GM23338 (cell line): ENCODE measurements around the gene CMSS1. TPM values are rescaled to one million over a fixed set of nuclear protein-coding genes. Genes with fewer than 3 reads are reported as not detected.

ENCODE experiments used
- ATAC-seq: fragments of 200-7000 bp; cut with Tn5 transposase; 3 replicates; pipeline ENCODE4 v1.9.1; 2020
- DNase-seq: peaks from one replicate; pipeline ENCODE4 v3.0.0-alpha.2; 2015; ENCODE audit warnings: low spot score
- H2AFZ ChIP-seq: fragments of 200-600 bp; sonication (generic); 2 replicates; pipeline ENCODE4 v1.8.0; 2016; ENCODE audit warnings: antibody characterized with exemption, mild to moderate bottlenecking, moderate library complexity
- H3F3A ChIP-seq: fragments of 200-600 bp; sonication (generic); replicated peaks from 2 replicates; pipeline ENCODE4 v1.8.0; 2017; ENCODE audit warnings: antibody characterized with exemption, mixed run types, low read depth
- H3K27ac ChIP-seq: fragments of 200-600 bp; sonication (generic); 2 replicates; pipeline ENCODE4 v1.6.1; 2016; ENCODE audit warnings: low read depth
- H3K27me3 ChIP-seq: fragments of 200-600 bp; sonication (generic); 2 replicates; pipeline ENCODE4 v1.8.0; 2016; ENCODE audit warnings: mild to moderate bottlenecking, mixed run types, moderate library complexity; ENCODE audit not compliant: insufficient read depth
- H3K36me3 ChIP-seq: fragments of 200-600 bp; sonication (generic); 2 replicates; pipeline ENCODE4 v1.8.0; 2016; ENCODE audit warnings: mild to moderate bottlenecking; ENCODE audit not compliant: insufficient read depth
- H3K4me1 ChIP-seq: fragments of 200-600 bp; sonication (generic); 2 replicates; pipeline ENCODE4 v1.8.0; 2016; ENCODE audit warnings: mild to moderate bottlenecking, moderate library complexity; ENCODE audit not compliant: insufficient read depth
- H3K4me2 ChIP-seq: fragments of 200-600 bp; sonication (generic); 2 replicates; pipeline ENCODE4 v1.7.1; 2017; ENCODE audit warnings: mixed run types
- H3K4me3 ChIP-seq: fragments of 200-600 bp; sonication (generic); 2 replicates; pipeline ENCODE4 v1.6.1; 2016; ENCODE audit warnings: mixed run types
- H3K79me2 ChIP-seq: fragments of 200-600 bp; sonication (generic); replicated peaks from 2 replicates; pipeline ENCODE4 v1.8.0; 2017; ENCODE audit warnings: mild to moderate bottlenecking; ENCODE audit not compliant: insufficient read depth
- H3K9me2 ChIP-seq: fragments of 200-600 bp; sonication (generic); 2 replicates; pipeline ENCODE4 v1.8.0; 2017; ENCODE audit not compliant: insufficient read depth
- H4K20me1 ChIP-seq: fragments of 200-600 bp; sonication (generic); replicated peaks from 2 replicates; pipeline ENCODE4 v1.8.0; 2017; ENCODE audit warnings: mild to moderate bottlenecking; ENCODE audit not compliant: insufficient read depth
- H3K27ac Mint-ChIP-seq: 2 replicates; pipeline ENCODE4 v1.8.0; 2020; ENCODE audit warnings: inconsistent platforms, mild to moderate bottlenecking, moderate library complexity, mixed read lengths
- H3K27me3 Mint-ChIP-seq: 3 replicates; pipeline ENCODE4 v1.8.0; 2022; ENCODE audit warnings: low read depth, mild to moderate bottlenecking, moderate library complexity, mixed read lengths, inconsistent platforms; ENCODE audit not compliant: insufficient read depth, poor library complexity
- H3K36me3 Mint-ChIP-seq: 3 replicates; pipeline ENCODE4 v1.8.0; 2021; ENCODE audit warnings: low read depth, mild to moderate bottlenecking, inconsistent platforms, moderate library complexity, mixed read lengths
- H3K4me1 Mint-ChIP-seq: 3 replicates; pipeline ENCODE4 v1.8.0; 2020; ENCODE audit warnings: mild to moderate bottlenecking, inconsistent platforms, mixed read lengths
- H3K4me3 Mint-ChIP-seq: 3 replicates; pipeline ENCODE4 v1.8.0; 2021; ENCODE audit warnings: moderate library complexity, mild to moderate bottlenecking, inconsistent platforms, mixed read lengths
- H3K9me3 Mint-ChIP-seq: 3 replicates; pipeline ENCODE4 v1.8.0; 2020; ENCODE audit warnings: moderate library complexity, mild to moderate bottlenecking, inconsistent platforms, mixed read lengths
- CREB1 ChIP-seq: fragments of 250-450 bp; sonication (Bioruptor Pico); IDR thresholded peaks from 2 replicates; pipeline ENCODE4 v1.5.0; 2020; ENCODE audit warnings: low read depth, mild to moderate bottlenecking, moderate library complexity
- EZH2 ChIP-seq: fragments of 200-600 bp; sonication (generic); IDR thresholded peaks from one replicate; pipeline ENCODE4 v1.8.0; 2017; ENCODE audit warnings: antibody characterized with exemption, mild to moderate bottlenecking, low read depth; ENCODE audit not compliant: unreplicated experiment
- JUNB ChIP-seq: IDR thresholded peaks from one replicate; pipeline ENCODE4 v1.6.1; 2016; ENCODE audit warnings: antibody characterized with exemption; ENCODE audit not compliant: unreplicated experiment
- NANOG ChIP-seq: IDR thresholded peaks from 2 replicates; pipeline ENCODE4 v1.6.1; 2016; ENCODE audit warnings: antibody characterized with exemption, borderline replicate concordance
- POLR2AphosphoS5 ChIP-seq: IDR thresholded peaks from 2 replicates; pipeline ENCODE4 v1.6.1; 2016; ENCODE audit warnings: antibody characterized with exemption, low read depth
- REST ChIP-seq: IDR thresholded peaks from one replicate; pipeline ENCODE4 v1.6.1; 2018; ENCODE audit warnings: antibody characterized with exemption; ENCODE audit not compliant: unreplicated experiment
- ZNF331 ChIP-seq: fragments of 250-450 bp; sonication (Bioruptor Pico); IDR thresholded peaks from 2 replicates; pipeline ENCODE4 v1.5.0; 2020; ENCODE audit warnings: low read depth, mild to moderate bottlenecking, moderate library complexity
- ZNF462 ChIP-seq: fragments of 250-450 bp; sonication (Bioruptor Pico); IDR thresholded peaks from 2 replicates; pipeline ENCODE4 v1.5.0; 2020; ENCODE audit warnings: mild to moderate bottlenecking, moderate library complexity
- polyA plus RNA-seq: library from polyadenylated mRNA; unstranded; fragments of >200 nt; fragmentation: Nextera tagmentation; extraction: Ambion mirVana; gene quantifications from 2 replicates; pipeline ENCODE4 v1.2.1, GENCODE V29; 2016
- total RNA-seq: library from RNA; depleted of rRNA; stranded (reverse); fragments of >200 nt; shearing (Covaris generic); gene quantifications from 2 replicates; pipeline ENCODE4 v1.2.3, GENCODE V29; 2014

CMSS1 gene
- total and polyA plus RNA-seq, 2 experiments from 2014 or later, result 39.4 to 187 TPM

- H3K27ac ChIP-seq, result no peak overlapping the region
- no peak for TF ChIP-seq JUNB
- TF ChIP-seq ZNF331, result no peak
- TF ChIP-seq CREB1 (CRISPR knock-in tag), result no peak
- no peak for TF ChIP-seq POLR2AphosphoS5
- no peak overlapping the region for H3K4me2 ChIP-seq
- peaks cover 47% of the 10 kb centered on the region for H3K4me1 ChIP-seq
- no peaks in the 10 kb centered on the region; the same call in 2 of the 3 replicates for H3K36me3 Mint-ChIP-seq
- no peak overlapping the region for H3K4me3 ChIP-seq
- H2AFZ ChIP-seq, result no peak overlapping the region
- no peaks in the 10 kb centered on the region for H4K20me1 ChIP-seq
- peaks cover 2% of the 10 kb centered on the region for H3K27me3 Mint-ChIP-seq
- no peaks in the 10 kb centered on the region for H3K9me2 ChIP-seq
- no peaks in the 10 kb centered on the region for H3K27me3 ChIP-seq
- no peaks in the 10 kb centered on the region for H3K36me3 ChIP-seq
- peaks cover 34% of the 10 kb centered on the region for H3K4me1 Mint-ChIP-seq
- DNase-seq (no peak), ATAC-seq (no peak)
- no peak overlapping the region for H3K27ac Mint-ChIP-seq
- H3F3A ChIP-seq, result no peaks in the 10 kb centered on the region
- H3K4me3 Mint-ChIP-seq, result no peak overlapping the region
- H3K79me2 ChIP-seq, result no peaks in the 10 kb centered on the region
- H3K9me3 Mint-ChIP-seq, result no peaks in the 10 kb centered on the region
Measured at GRCh38 chr3:99891610-99892285, 74.1 kb downstream of the CMSS1 start.

- ATAC-seq, result no peak
- H3K4me2 ChIP-seq, result no peak overlapping the region
- no peak overlapping the region for H3K27ac ChIP-seq
- H4K20me1 ChIP-seq, result no peaks in the 10 kb centered on the region
- Mint-ChIP-seq H3K4me1 (peaks cover 34% of the 10 kb centered on the region), H3K27me3 (peaks cover 2% of the 10 kb centered on the region), H3K4me3 (no peak overlapping the region), H3K27ac (no peak overlapping the region), H3K36me3 (no peaks in the 10 kb centered on the region; the same call in 2 of the 3 replicates), H3K9me3 (no peaks in the 10 kb centered on the region)
- H3K27me3 ChIP-seq, result no peaks in the 10 kb centered on the region
- peaks cover 1% of the 10 kb centered on the region; the same call in 1 of the 2 replicates for H3K79me2 ChIP-seq
- H3F3A ChIP-seq, result no peaks in the 10 kb centered on the region
- no peaks in the 10 kb centered on the region for H3K9me2 ChIP-seq
- TF ChIP-seq NANOG (no peak), REST (no peak), CREB1 (CRISPR knock-in tag) (no peak), ZNF331 (no peak), ZNF462 (CRISPR knock-in tag) (no peak), EZH2 (no peak)
- no peak for DNase-seq
- H2AFZ ChIP-seq, result no peak overlapping the region
- H3K4me3 ChIP-seq, result no peak overlapping the region
- no peaks in the 10 kb centered on the region for H3K36me3 ChIP-seq
- H3K4me1 ChIP-seq, result peaks cover 48% of the 10 kb centered on the region
Measured at GRCh38 chr3:99892332-99892731, 74.7 kb downstream of the CMSS1 start.
